Left lung (tissue), 10 donors: ENCODE measurements around the gene CNTN5. TPM values are rescaled to one million over a fixed set of nuclear protein-coding genes. Genes with fewer than 3 reads are reported as not detected.

ENCODE experiments used
- ATAC-seq: fragments of 200-7000 bp; cut with Tn5 transposase; one replicate; pipeline ENCODE4 v1.9.1; 2020; ENCODE audit warnings: moderate library complexity
- DNase-seq, 4 donors: peaks; one replicate each; pipeline ENCODE4 v3.0.0-alpha.2; 2013 to 2020
- H3K27ac ChIP-seq, 2 donors: fragments of 200-600 bp; sonication (generic) in 1 of 2; one replicate each; pipeline versions ENCODE4 v1.5.0 to v1.8.0; 2020 to 2021
- H3K27me3 ChIP-seq, 2 donors: fragments of 200-600 bp; sonication (generic) in 1 of 2; one replicate each; pipeline versions ENCODE4 v1.5.0 to v1.8.0; 2020 to 2021
- H3K36me3 ChIP-seq, 2 donors: fragments of 200-600 bp; sonication (generic) in 1 of 2; one replicate each; pipeline versions ENCODE4 v1.5.0 to v1.8.0; 2020 to 2021
- H3K4me1 ChIP-seq, 2 donors: fragments of 200-600 bp; one replicate each; pipeline ENCODE4 v1.8.0; 2021
- H3K4me3 ChIP-seq, 2 donors: fragments of 200-600 bp; sonication (generic) in 1 of 2; one replicate each; pipeline versions ENCODE4 v1.5.0 to v1.8.0; 2020 to 2021; ENCODE audit warnings: mild to moderate bottlenecking in 1 of 2
- H3K9me3 ChIP-seq, 2 donors: fragments of 200-600 bp; sonication (generic) in 1 of 2; one replicate each; pipeline versions ENCODE4 v1.5.0 to v1.8.0; 2020 to 2021
- intact Hi-C, 2 donors: fragments of 100-400 bp; cut with DNase I; formaldehyde crosslinking; loops; one replicate each; pipeline versions ENCODE4 v1.11.2 to v1.14.2; 2022
- polyA plus RNA-seq, 6 donors: library from polyadenylated mRNA; unstranded; fragments of 120-200 nt; gene quantifications; one replicate each; pipeline ENCODE4 v1.2.1, GENCODE V29; 2013; ENCODE audit not compliant: insufficient read length in 6 of 6
- total RNA-seq, 2 donors: library from RNA; stranded (reverse); fragmentation: NEBNext Ultra II Directional; extraction: Animal tissue kit (Norgen Biotek cat#: 25700); gene quantifications; one replicate each; pipeline ENCODE4 v1.2.1, GENCODE V29; 2021
- TF ChIP-seq, protein P1 (sequence below), 2 donors: fragments of 200-600 bp; sonication (generic) in 1 of 2; IDR thresholded peaks; one replicate each; pipeline versions ENCODE4 v1.5.0 to v1.8.0; 2021; ENCODE audit warnings: antibody characterized with exemption in 2 of 2
- donor health status: DM: no; HTN: yes; CAD: no.
- donor health status: DM: no; HTN: no; CAD: no.

Gene CNTN5
- total and polyA plus RNA-seq, 8 donors, result 0.08 to 0.34 (median 0.24) TPM; not detected in 1

DNA sequence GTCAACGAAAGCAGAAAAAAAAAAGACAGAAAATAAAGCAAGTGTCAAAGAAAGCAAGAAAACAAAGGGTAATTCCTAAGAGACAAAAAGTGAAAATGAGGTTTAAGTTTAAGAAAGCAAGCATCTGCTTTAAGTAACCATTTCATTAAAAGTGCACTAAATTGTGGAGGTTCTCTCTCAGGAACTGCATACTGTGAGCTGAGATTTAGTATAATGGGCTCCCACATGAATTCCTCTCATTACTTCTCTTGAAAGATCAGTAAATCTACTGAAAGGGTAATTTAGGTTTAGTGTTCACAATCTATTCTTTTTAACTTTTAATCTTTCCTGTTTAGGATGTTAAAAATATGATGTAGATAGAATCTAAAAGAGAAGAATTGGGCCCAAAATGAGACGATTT lies 1201.0 kb downstream of the CNTN5 start:
- TF ChIP-seq, protein P1, sequence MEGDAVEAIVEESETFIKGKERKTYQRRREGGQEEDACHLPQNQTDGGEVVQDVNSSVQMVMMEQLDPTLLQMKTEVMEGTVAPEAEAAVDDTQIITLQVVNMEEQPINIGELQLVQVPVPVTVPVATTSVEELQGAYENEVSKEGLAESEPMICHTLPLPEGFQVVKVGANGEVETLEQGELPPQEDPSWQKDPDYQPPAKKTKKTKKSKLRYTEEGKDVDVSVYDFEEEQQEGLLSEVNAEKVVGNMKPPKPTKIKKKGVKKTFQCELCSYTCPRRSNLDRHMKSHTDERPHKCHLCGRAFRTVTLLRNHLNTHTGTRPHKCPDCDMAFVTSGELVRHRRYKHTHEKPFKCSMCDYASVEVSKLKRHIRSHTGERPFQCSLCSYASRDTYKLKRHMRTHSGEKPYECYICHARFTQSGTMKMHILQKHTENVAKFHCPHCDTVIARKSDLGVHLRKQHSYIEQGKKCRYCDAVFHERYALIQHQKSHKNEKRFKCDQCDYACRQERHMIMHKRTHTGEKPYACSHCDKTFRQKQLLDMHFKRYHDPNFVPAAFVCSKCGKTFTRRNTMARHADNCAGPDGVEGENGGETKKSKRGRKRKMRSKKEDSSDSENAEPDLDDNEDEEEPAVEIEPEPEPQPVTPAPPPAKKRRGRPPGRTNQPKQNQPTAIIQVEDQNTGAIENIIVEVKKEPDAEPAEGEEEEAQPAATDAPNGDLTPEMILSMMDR (IDR thresholded peaks at IDR 0.05), result no peak
- no peaks in the 10 kb centered on the region for H3K36me3 ChIP-seq
- no peak for DNase-seq
- no peaks in the 10 kb centered on the region for H3K9me3 ChIP-seq
- intact Hi-C loops, result no loop called here
- no peaks in the 10 kb centered on the region for H3K27me3 ChIP-seq
- no peaks in the 10 kb centered on the region for H3K4me1 ChIP-seq
- no peak for ATAC-seq
- no peak overlapping the region for H3K4me3 ChIP-seq
- no peak overlapping the region for H3K27ac ChIP-seq

GRCh38 chr11:100224541-100225034 lies 1203.8 kb downstream of the CNTN5 start:
- H3K4me3 ChIP-seq, result no peak overlapping the region
- H3K9me3 ChIP-seq, result no peaks in the 10 kb centered on the region
- H3K27me3 ChIP-seq, result no peaks in the 10 kb centered on the region
- no peak for DNase-seq
- H3K36me3 ChIP-seq, result no peaks in the 10 kb centered on the region
- intact Hi-C loops, result no loop called here
- no peak overlapping the region for H3K27ac ChIP-seq
- ATAC-seq, result no peak
- TF ChIP-seq, protein P1 (IDR thresholded peaks at IDR 0.05), result no peak
- no peaks in the 10 kb centered on the region for H3K4me1 ChIP-seq

DNA sequence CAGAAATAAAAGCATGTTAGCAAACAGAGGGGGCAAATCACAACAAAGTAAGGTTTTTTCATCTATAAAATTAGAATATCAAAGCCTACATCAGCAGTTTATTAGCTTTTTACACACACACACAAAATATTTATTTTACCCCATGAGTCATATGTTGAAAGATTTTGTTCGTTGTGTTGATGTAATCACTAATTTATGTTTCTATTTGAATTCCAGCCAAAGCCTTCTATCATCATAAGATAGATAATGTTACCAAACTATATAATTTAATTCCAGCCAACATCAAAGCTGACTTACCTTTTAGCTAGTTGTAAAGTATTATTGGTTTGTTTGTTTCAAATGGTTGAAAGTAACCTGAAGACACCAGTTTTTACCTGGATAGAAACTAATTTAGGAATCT lies 1208.3 kb downstream of the CNTN5 start:
- ATAC-seq, result no peak
- Histone ChIP-seq H3K36me3 (no peaks in the 10 kb centered on the region), H3K27me3 (no peaks in the 10 kb centered on the region), H3K4me3 (no peak overlapping the region), H3K27ac (no peak overlapping the region), H3K4me1 (no peaks in the 10 kb centered on the region), H3K9me3 (peaks cover 0 to 3% of the 10 kb centered on the region in 2 donors)
- no peak for DNase-seq
- TF ChIP-seq, protein P1 (IDR thresholded peaks at IDR 0.05), result no peak
- intact Hi-C loops, result no loop called here

- intact Hi-C loops, result no loop called here
- no peaks in the 10 kb centered on the region for H3K36me3 ChIP-seq
- no peak overlapping the region for H3K27ac ChIP-seq
- DNase-seq, result no peak
- H3K9me3 ChIP-seq, result peaks cover 0 to 9% of the 10 kb centered on the region in 2 donors
- H3K4me1 ChIP-seq, result no peaks in the 10 kb centered on the region
- no peaks in the 10 kb centered on the region for H3K27me3 ChIP-seq
- TF ChIP-seq, protein P1 (IDR thresholded peaks at IDR 0.05), result no peak
- no peak overlapping the region for H3K4me3 ChIP-seq
- no peak for ATAC-seq
Measured at GRCh38 chr11:100232006-100232405, 1211.3 kb downstream of the CNTN5 start.

DNA sequence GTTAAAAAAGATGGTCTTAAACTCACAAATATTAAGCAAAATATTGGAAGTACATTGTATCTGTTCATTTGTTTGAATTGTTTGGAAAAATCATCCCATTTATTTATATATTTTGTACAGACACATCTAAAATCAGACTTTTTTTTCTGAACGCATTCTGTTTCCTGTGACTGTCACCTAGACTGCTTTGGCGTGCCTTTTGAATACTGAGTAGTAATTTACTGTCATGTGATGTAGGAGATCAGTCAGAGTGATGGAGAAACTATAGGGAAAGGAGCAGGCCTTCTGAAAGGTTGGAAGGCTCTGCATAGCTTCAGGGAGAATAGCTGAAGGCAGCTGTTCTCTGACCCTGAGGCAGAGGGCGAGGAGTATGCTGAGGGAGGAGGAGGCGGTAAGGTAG lies 1214.3 kb downstream of the CNTN5 start:
- no peaks in the 10 kb centered on the region for H3K27me3 ChIP-seq
- no peaks in the 10 kb centered on the region for H3K36me3 ChIP-seq
- ATAC-seq, result no peak
- no peak overlapping the region for H3K27ac ChIP-seq
- DNase-seq, result no peak
- H3K9me3 ChIP-seq, result peaks cover 0 to 9% of the 10 kb centered on the region in 2 donors
- intact Hi-C loops, result no loop called here
- no peaks in the 10 kb centered on the region for H3K4me1 ChIP-seq
- TF ChIP-seq, protein P1 (IDR thresholded peaks at IDR 0.05), result no peak
- H3K4me3 ChIP-seq, result no peak overlapping the region
